ENCODE results near the gene CLOCK. TPM values are rescaled to one million over a fixed set of nuclear protein-coding genes. Genes with fewer than 3 reads are reported as not detected.
A peak's percentile ranks its signal among the peaks of the same experiment; 100 is the strongest.

The CLOCK gene
- total and polyA plus RNA-seq, 10 of the 15 experiments (the other 5 are each of a cell fraction or from before 2014, with no cell fraction given), result 2.8 to 11.7 (median 10.4) TPM

GRCh38 chr4:55554453-55555030 is 7.8 kb upstream of the CLOCK start:
- Histone ChIP-seq H3K9me3 (replicated peaks; ENCODE audit: control insufficient read depth, insufficient read depth, low read length) (no peaks in the 10 kb centered on the region), H3K79me2 (ENCODE audit: control insufficient read depth, insufficient read depth, low read length) (no peaks in the 10 kb centered on the region), H3K9ac (ENCODE audit: control insufficient read depth, insufficient read depth, low read length) (no peak overlapping the region), H3K4me1 (ENCODE audit: control insufficient read depth, insufficient read depth, low read length) (no peaks in the 10 kb centered on the region), H3K4me2 (ENCODE audit: control insufficient read depth, insufficient read depth) (no peak overlapping the region), H2AFZ (ENCODE audit: control insufficient read depth, low read depth, low read length) (no peak overlapping the region), H3K4me3 (no peak overlapping the region), H3K27me3 (replicated peaks in 1 of 2; ENCODE audit: control insufficient read depth in 2 of 2, insufficient read depth in 2 of 2, low read length in 1 of 2) (no peaks in the 10 kb centered on the region), H3K36me3 (ENCODE audit: control insufficient read depth in 2 of 2, insufficient read depth in 2 of 2, low read length in 1 of 2) (no peaks in the 10 kb centered on the region), H4K20me1 (ENCODE audit: control insufficient read depth, insufficient read depth) (no peaks in the 10 kb centered on the region), H3K27ac (ENCODE audit: control insufficient read depth, insufficient read depth) (no peak overlapping the region)
- no peak for FAIRE-seq
- 3% methylated on average over 2 of the region's 2 CpGs for WGBS (ENCODE audit: insufficient coverage, insufficient replicate concordance, low lambda C conversion rate, missing lambda C conversion rate)
- ChIA-PET SMC1A (ENCODE audit: uncharacterized antibody, unreplicated experiment) (interaction anchor here (0.6 to 1.5 kb wide), 8 partner anchors 10 to 209 kb away, joined by 3 to 13 read pairs (median 3); partner anchors contain the start of gene SRD5A3), CTCF (interaction anchor here (0.5 to 1.5 kb wide), 16 partner anchors 9 to 584 kb away, joined by 3 to 30 read pairs (median 4); no protein-coding TSS in a partner anchor), RAD21 (ENCODE audit: unreplicated experiment) (interaction anchor here (0.6 to 1.5 kb wide), 6 partner anchors 11 to 370 kb away, joined by 3 to 11 read pairs (median 3); partner anchors contain the start of genes SRD5A3 and TMEM165), POLR2A (no interaction called here)
- intact Hi-C loops (cut with micrococcal nuclease; ENCODE audit: unreplicated experiment), result loop anchor here (1.0 kb wide), 2 partner anchors 145 to 208 kb away; partner anchors contain the start of gene SRD5A3
- no peak for DNase-seq (ENCODE audit: low read depth, low spot score)
- in situ Hi-C loops (cut with MboI), result loop anchor here (10.0 to 25.0 kb wide), 2 partner anchors 210 to 1242 kb away; partner anchors contain the start of gene SRD5A3
- no TSS peak for BruUV-seq (replicated peaks)
- peak; percentile 70 for ATAC-seq
- TF ChIP-seq GABPA (IDR thresholded peaks at IDR 0.05; ENCODE audit: low read depth) (no peak), NFYA (IDR thresholded peaks at IDR 0.05; ENCODE audit: borderline replicate concordance, low read depth, low read length) (no peak), ZNF687 (IDR thresholded peaks at IDR 0.05) (no peak), SP1 (IDR thresholded peaks at IDR 0.05; ENCODE audit: low read depth, low read length) (no peak), HDAC2 (IDR thresholded peaks at IDR 0.05) (no peak), HSF1 (IDR thresholded peaks at IDR 0.05; ENCODE audit: low read depth, low read length) (no peak), BCL3 (IDR thresholded peaks at IDR 0.05; ENCODE audit: borderline replicate concordance, insufficient read depth, low read depth, low read length, poor library complexity, severe bottlenecking) (no peak), NFIC (IDR thresholded peaks at IDR 0.05; ENCODE audit: low read depth, low read length) (no peak), IRF5 (IDR thresholded peaks at IDR 0.05; ENCODE audit: borderline replicate concordance) (no peak), HDGF (IDR thresholded peaks at IDR 0.05) (no peak), TCF3 (IDR thresholded peaks at IDR 0.05; ENCODE audit: borderline replicate concordance, insufficient read depth, low read depth, low read length) (no peak), FOXK2 (IDR thresholded peaks at IDR 0.05) (no peak), ZSCAN29 (IDR thresholded peaks at IDR 0.05) (no peak), BACH1 (IDR thresholded peaks at IDR 0.05; ENCODE audit: borderline replicate concordance) (no peak), IRF4 (IDR thresholded peaks at IDR 0.05; ENCODE audit: low read depth, low read length) (no peak)
